HEK293T (cell line): ENCODE data around the gene HSPA4.

Experiments used
- ARNT ChIP-seq: fragments of 450-650 bp; IDR thresholded peaks from 2 replicates; pipeline ENCODE4 v1.6.1; 2017; ENCODE audit warnings: mild to moderate bottlenecking
- BHLHE40 ChIP-seq: fragments of 450-650 bp; IDR thresholded peaks from 2 replicates; pipeline ENCODE4 v1.6.1; 2016; ENCODE audit warnings: mild to moderate bottlenecking, moderate library complexity, borderline replicate concordance
- CTBP1 ChIP-seq: fragments of 450-650 bp; IDR thresholded peaks from 2 replicates; pipeline ENCODE4 v1.6.1; 2016; ENCODE audit warnings: borderline replicate concordance
- ELF4 ChIP-seq: fragments of 450-650 bp; IDR thresholded peaks from 2 replicates; pipeline ENCODE4 v1.6.1; 2017; ENCODE audit warnings: antibody characterized with exemption
- FOXA1 ChIP-seq: fragments of 450-650 bp; IDR thresholded peaks from 2 replicates; pipeline ENCODE4 v1.6.1; 2016; ENCODE audit warnings: mild to moderate bottlenecking
- FOXK2 ChIP-seq: fragments of 450-650 bp; IDR thresholded peaks from 2 replicates; pipeline ENCODE4 v1.6.1; 2016; ENCODE audit warnings: mild to moderate bottlenecking
- FOXM1 ChIP-seq: fragments of 450-650 bp; IDR thresholded peaks from 2 replicates; pipeline ENCODE4 v1.6.1; 2017; ENCODE audit warnings: mild to moderate bottlenecking, borderline replicate concordance
- L3MBTL2 ChIP-seq: fragments of 450-650 bp; conservative IDR thresholded peaks from 2 replicates; pipeline ENCODE4 v1.6.1; 2016; ENCODE audit warnings: mild to moderate bottlenecking
- PKNOX1 ChIP-seq: fragments of 450-650 bp; IDR thresholded peaks from 2 replicates; pipeline ENCODE4 v1.6.1; 2016
- SP1 ChIP-seq: fragments of 450-650 bp; IDR thresholded peaks from 2 replicates; pipeline ENCODE4 v1.6.1; 2017
- SUZ12 ChIP-seq: fragments of 450-650 bp; IDR thresholded peaks from 2 replicates; pipeline ENCODE4 v1.6.1; 2016; ENCODE audit warnings: mild to moderate bottlenecking
- TARDBP ChIP-seq: fragments of 450-650 bp; IDR thresholded peaks from 2 replicates; pipeline ENCODE4 v1.6.1; 2016
- ZNF384 ChIP-seq: fragments of 450-650 bp; IDR thresholded peaks from 2 replicates; pipeline ENCODE4 v1.6.1; 2016

GRCh38 chr5:133144245-133144981 lies 92.6 kb downstream of the HSPA4 start:
- no peak for TF ChIP-seq CTBP1
- no peak for TF ChIP-seq TARDBP
- no peak for TF ChIP-seq FOXK2
- no peak for TF ChIP-seq FOXA1
- no peak for TF ChIP-seq FOXM1
- no peak for TF ChIP-seq SP1
- TF ChIP-seq PKNOX1, result no peak
- no peak for TF ChIP-seq ELF4
- TF ChIP-seq ARNT, result no peak
- no peak for TF ChIP-seq BHLHE40
- TF ChIP-seq SUZ12, result no peak
- no peak for TF ChIP-seq ZNF384
- no peak for TF ChIP-seq L3MBTL2
